KOPT-K1 (cell line): ENCODE measurements around the gene CDKN2AIP.
"Not testable (repeated sequence)": the region's sequence is repeated elsewhere in the genome, so short reads cannot be mapped to it uniquely, and the experiment has no call there.

Source experiments
- H3K27ac ChIP-seq: fragments of 200-600 bp; sonication (generic); 2 replicates; pipeline ENCODE4 v1.5.1; 2016; ENCODE audit warnings: antibody characterized with exemption, mild to moderate bottlenecking, low read depth, low read length; ENCODE audit not compliant: poor library complexity, severe bottlenecking
- H3K36me3 ChIP-seq: fragments of 200-600 bp; sonication (generic); 2 replicates; pipeline ENCODE4 v1.5.1; 2017; ENCODE audit warnings: antibody characterized with exemption, mild to moderate bottlenecking, low read length, moderate library complexity; ENCODE audit not compliant: insufficient read depth
- H3K9me3 ChIP-seq: fragments of 200-600 bp; sonication (generic); 2 replicates; pipeline ENCODE4 v1.5.1; 2017; ENCODE audit warnings: antibody characterized with exemption, low read length, mild to moderate bottlenecking; ENCODE audit not compliant: insufficient read depth, poor library complexity, severe bottlenecking

The CDKN2AIP gene

DNA sequence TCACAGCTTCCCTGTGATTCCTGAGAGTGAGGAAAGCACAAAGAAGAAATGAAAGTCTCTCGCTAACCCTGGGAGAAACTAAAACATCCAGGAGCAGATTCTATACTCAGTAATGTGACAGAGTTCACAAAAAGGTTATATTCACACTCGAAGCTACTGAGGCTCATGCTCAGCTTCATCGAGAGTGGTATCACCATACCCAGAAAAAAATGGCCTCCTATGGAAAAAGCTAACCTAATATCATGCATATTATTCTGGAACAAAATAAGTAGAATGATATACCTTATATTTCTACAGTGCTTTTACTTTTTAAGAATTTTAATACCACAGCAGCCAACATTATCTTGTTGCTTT lies 13.5 kb upstream of the CDKN2AIP start:
- Histone ChIP-seq H3K27ac (peak overlapping the region; percentile 48), H3K36me3 (no peaks in the 10 kb centered on the region), H3K9me3 (no peaks in the 10 kb centered on the region)

DNA sequence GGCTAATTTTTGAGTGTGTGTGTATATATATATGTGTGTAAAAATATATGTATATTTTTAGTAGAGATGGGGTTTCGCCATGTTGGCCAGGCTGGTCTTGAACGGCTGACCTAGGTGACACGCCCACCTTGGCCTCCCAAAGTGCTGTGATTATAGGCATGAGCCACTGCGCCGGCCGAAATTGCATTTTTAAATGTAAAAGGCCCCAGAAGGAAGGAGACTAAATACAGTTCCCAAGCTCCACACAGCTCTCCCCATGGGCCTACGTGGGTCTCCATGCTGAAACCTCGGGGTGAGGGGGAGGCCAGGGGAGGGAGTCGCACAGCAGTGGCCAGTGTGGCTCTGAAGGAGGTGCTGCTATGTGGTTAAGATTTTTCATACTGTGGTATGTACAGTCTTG lies 12.8 kb upstream of the CDKN2AIP start:
- Histone ChIP-seq H3K9me3 (no peaks in the 10 kb centered on the region), H3K36me3 (no peaks in the 10 kb centered on the region), H3K27ac (no peak overlapping the region)

DNA sequence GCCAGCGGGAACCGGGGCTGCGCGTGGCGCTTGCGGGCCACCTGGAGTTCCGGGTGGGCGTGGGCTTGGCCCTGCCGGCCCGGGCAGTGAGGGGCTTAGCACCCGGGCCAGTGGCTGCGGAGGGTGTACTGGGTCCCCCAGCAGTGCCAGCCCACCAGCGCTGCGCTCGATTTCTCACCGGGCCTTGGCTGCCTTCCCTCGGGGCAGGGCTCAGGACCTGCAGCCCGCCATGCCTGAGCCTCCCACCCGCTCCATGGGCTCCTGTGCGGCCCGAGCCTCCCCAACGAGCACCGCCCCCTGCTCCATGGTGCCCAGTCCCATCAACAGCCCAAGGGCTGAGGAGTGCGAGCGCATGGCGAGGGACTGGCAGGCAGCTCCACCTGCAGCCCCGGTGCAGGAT lies 11.3 kb upstream of the CDKN2AIP start:
- H3K27ac ChIP-seq, result not testable (repeated sequence)

DNA sequence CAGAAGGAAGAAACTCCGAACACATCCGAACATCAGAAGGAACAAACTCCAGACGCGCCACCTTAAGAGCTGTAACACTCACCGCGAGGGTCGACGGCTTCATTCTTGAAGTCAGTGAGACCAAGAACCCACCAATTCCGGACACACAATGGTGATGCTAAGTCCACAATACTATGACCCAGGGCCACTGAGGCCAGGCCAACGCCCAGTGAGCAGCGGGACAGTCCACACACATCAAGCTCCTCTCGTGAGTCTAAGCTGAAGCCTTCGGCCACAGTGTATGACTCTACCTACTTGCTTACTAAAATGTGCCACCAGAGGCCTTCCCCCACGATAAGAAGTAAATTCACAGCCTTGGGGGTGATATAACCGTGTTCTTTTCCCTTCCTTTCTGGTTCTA lies 10.2 kb upstream of the CDKN2AIP start:
- Histone ChIP-seq H3K27ac (no peak overlapping the region), H3K9me3 (no peaks in the 10 kb centered on the region), H3K36me3 (no peaks in the 10 kb centered on the region)

More for the DNA sequence above, 11.3 kb upstream of the CDKN2AIP start:
- H3K9me3 ChIP-seq, H3K36me3 ChIP-seq: not testable (repeated sequence)

DNA sequence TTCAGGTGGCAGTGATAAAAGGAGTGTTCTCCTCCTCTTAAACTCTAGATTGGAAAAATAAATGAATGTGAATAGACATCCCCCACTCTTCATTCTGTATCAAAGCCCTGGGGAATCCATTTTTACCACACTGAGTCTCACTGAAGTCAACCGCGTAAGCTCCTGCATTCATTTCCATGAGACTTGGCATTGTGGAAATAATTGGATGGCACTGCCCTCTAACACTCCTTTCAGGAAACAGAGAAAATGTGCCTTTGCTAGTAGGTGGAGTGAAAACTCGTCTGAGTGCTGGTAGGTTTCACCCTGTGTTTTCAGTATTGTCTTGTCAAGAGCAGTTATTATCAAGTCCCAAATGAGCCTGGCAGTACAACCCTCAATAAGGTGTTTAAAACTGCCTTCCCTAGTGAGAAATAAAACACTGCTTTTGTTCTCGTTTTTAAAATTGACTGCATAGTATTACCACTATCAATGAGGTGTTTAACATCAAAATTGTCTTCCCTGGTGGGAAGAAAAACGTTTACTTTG lies 9.7 kb upstream of the CDKN2AIP start:
- Histone ChIP-seq H3K27ac (no peak overlapping the region), H3K9me3 (no peaks in the 10 kb centered on the region)

DNA sequence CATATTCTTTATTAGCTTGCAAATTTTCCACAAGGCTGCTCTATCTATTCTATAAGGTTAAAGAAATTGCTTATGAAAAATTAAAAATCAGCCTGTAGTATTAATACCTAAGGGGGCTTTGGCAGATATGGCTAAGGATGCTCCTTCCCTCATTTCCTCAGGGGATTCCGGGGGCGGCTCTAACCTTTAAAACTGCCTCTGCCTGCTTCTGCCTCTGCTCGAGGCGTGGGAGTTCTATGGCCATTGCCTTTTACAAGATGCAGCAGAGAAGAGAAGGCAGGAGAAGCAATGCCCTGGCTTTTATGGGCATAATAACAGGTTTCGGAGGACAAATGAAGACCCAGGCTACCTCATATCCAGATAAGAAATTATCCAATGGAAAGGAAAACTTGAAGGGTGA lies 8.6 kb upstream of the CDKN2AIP start:
- H3K36me3 ChIP-seq, result no peaks in the 10 kb centered on the region
- no peak overlapping the region for H3K27ac ChIP-seq
- no peaks in the 10 kb centered on the region for H3K9me3 ChIP-seq

More for the DNA sequence above, 9.7 kb upstream of the CDKN2AIP start:
- no peaks in the 10 kb centered on the region for H3K36me3 ChIP-seq

DNA sequence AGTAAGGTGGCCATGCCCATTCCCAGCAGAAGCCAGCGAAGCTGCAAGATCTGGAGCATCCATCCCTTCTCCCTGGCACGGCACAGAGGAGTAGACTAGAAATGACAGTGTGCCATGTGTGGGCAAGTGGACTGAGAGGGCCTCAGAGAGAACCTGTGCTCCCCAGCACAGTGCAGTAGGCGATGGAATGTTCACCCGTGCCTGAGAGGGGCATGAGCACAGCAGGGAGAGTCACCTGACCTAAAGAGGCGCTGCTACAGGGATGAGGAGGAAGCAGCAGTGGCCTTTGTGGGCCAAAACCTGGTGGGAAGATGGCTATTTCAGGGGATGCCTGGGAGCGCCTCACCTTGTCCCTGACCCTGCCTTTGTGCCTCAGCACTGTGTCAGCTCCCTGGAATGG lies 8.0 kb upstream of the CDKN2AIP start:
- no peak overlapping the region for H3K27ac ChIP-seq
- H3K9me3 ChIP-seq, result no peaks in the 10 kb centered on the region
- no peaks in the 10 kb centered on the region for H3K36me3 ChIP-seq

DNA sequence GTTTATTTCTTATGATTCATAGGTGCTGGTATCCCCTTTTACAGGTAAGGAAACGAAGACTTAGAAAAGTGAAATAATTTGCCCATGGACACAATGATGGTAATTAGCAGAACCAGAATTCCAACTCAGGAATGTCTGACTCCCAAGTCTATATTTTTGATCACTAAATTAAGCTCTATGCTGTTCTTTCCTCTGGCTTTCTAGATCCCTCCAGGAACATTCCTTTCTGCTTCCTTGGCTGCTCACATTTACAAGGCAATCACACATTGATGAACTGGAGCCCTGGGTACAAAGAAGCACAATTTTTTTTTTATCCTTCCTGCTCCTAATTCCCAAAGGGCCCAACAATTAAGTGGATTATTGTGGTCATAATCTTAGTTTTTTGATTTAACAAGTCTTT lies 7.0 kb upstream of the CDKN2AIP start:
- Histone ChIP-seq H3K27ac (no peak overlapping the region), H3K36me3 (no peaks in the 10 kb centered on the region), H3K9me3 (no peaks in the 10 kb centered on the region)

DNA sequence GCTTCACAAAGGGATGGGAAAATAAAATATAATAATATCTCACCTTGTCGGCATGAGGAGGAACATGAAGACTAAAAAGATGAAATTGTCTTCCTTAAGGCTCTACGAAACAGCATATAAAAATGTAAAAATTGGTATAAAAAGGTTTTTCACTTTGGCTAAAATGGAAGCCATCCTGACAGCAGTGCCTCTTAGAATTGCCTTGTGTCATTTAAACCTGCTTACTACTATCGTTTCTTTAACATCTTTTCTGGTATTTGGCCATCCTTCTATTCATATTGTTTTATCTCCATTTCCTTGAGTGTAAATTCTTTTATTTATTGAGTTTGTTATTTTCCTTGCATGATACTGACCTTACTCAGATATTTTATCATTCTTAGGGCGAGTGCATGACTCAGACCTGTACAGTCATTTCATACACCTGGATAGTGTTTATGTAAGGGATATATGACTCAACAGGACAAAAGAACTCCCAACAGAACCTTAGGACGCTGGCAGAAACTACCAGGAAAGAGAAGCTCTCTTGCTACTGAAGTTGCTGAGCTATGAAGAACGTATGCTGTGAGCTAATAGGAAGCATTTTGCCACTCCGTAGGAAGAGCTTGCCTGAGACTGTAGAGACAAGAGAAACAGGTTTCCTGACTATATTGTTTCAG lies 5.8 kb upstream of the CDKN2AIP start:
- no peaks in the 10 kb centered on the region for H3K36me3 ChIP-seq
- no peak overlapping the region for H3K27ac ChIP-seq
- no peaks in the 10 kb centered on the region for H3K9me3 ChIP-seq

DNA sequence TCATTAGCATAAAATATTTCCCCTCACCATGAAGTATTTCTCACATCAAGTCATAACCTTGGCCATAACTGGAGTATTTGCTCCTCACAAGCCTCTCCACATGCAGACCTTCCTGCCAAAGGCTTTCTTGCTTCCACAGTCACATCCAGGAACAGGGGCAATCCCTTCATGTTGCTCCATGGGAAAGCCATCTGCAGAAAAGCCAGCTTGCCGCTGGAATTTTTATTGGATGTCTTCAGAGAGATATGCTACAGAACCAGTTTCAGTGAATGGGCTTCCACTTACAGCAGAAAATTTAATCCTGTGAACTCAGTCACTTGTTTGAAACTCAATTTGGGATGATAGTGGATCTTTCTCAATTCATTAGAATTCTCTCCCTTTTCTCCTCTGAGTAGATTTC lies 3.2 kb upstream of the CDKN2AIP start:
- H3K27ac ChIP-seq, result no peak overlapping the region
- H3K36me3 ChIP-seq, result peaks cover 6% of the 10 kb centered on the region
- no peaks in the 10 kb centered on the region for H3K9me3 ChIP-seq

DNA sequence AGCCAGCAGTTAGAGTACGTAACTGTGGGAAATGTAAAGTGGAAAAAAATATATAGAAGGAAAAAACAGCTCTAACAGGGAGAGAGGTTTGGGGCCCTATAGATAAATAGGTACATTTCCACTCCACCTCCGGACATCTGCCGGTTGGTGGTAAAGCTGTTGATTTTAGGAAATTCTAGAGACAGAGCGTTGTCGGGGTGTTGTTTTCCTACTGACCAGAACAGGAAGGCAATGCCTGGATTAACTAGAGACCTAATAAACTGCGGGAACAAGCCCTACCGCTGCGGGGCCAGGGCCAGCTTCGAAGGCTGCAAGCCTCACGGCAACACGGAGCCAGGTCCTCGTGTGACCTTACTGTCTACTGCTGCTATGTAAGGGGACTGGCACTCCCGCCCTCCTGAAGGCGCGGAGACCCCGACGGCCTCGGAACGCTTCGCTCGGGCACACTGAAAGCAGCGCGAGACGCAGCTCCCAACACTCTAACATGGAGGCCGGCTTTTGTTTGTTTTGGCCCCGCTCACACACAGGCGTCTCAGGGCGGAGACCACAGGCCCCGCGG lies 702 bp upstream of the CDKN2AIP start:
- Histone ChIP-seq H3K36me3 (peaks cover 30% of the 10 kb centered on the region), H3K27ac (peak overlapping the region; percentile 96), H3K9me3 (no peaks in the 10 kb centered on the region)

DNA sequence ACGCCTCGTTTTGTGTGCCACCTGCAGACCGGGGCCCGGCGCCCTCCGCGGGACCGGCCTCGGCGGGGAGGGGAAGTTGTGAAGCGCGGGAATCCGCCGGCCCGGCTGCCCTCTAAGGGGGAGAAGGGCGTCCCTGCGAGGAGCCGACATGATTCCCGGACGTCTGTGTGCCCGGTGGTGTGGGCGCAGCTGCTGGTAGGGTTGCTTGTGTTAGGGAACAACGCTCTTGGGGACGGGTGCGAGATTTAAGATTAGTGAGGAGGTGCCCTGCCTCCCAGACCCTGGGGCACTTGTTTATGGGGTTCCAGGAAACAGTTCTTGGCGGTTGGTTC lies 627 bp downstream of the CDKN2AIP start:
- peak overlapping the region; percentile 96 for H3K27ac ChIP-seq
- peaks cover 43% of the 10 kb centered on the region for H3K36me3 ChIP-seq
- H3K9me3 ChIP-seq, result no peaks in the 10 kb centered on the region

DNA sequence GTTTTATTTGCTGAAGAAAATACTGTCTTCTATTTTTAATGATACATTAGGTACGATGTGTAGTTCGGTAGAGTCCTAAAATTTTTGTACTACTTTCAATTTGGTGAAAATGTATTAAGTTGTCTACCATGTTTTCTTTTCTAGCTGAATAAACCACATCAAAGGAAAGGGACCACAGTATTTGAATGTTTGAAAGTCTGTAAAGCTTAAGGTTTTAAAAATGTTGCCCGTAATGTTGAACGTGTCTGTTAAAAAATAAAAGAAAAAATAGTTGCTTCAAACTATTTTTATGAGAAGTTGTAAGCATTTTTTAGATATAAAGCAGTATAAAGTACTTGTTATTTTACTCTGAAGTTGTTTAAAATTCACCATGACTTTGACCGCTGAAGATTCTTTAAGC lies 3.2 kb downstream of the CDKN2AIP start:
- Histone ChIP-seq H3K36me3 (peaks cover 68% of the 10 kb centered on the region), H3K9me3 (no peaks in the 10 kb centered on the region), H3K27ac (peak overlapping the region; percentile 96)

DNA sequence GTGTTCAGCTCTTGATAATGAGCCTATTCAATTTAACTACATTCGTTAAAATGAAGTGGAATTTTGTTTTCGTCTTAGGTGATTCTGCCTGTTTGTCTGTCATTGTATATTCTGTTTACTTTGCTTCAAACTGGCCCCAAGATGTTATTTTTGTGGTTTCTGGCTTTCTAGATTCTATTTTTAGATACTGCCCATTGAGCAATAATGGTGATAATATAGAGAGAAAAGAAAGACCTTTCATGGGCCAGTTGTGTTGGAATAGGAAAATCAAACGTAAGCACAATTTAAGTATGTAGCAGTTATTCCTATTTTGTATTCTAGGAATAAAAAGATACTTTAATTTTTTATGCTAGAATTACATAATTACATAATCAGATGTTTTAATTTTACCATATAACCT lies 4.0 kb downstream of the CDKN2AIP start:
- Histone ChIP-seq H3K27ac (no peak overlapping the region), H3K36me3 (peaks cover 75% of the 10 kb centered on the region), H3K9me3 (no peaks in the 10 kb centered on the region)

DNA sequence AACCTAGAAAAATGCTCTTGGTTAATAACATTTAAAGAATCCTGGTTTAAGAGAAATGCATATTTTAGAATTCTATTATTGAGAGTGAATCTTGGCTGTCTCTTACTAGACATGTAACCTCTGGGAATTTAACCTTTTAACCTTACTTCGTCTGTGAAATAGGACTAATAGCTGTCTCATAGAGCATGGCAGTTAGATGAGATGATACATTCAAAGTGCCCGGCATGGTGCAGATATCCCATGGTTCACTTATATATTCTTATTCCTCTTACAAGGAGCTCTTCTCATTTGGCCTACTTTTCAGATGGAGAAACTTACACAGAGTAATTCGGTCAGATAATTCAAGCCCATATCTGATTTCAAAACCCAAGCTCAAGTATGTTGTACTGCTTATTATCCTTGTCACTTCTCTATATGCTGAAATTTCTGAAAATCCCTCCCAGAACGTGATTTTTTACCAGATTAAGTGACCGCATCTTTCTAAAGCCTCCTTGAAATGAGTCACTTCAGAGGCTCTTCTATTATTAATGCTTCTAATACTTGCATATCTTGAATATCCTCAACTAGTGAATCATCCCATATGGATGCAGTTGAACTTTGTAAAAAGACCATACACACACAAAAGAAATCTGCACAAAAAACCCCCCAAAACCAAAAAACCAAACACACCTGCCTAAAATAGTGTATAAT lies 4.9 kb downstream of the CDKN2AIP start:
- Histone ChIP-seq H3K36me3 (peaks cover 81% of the 10 kb centered on the region), H3K9me3 (no peaks in the 10 kb centered on the region)

DNA sequence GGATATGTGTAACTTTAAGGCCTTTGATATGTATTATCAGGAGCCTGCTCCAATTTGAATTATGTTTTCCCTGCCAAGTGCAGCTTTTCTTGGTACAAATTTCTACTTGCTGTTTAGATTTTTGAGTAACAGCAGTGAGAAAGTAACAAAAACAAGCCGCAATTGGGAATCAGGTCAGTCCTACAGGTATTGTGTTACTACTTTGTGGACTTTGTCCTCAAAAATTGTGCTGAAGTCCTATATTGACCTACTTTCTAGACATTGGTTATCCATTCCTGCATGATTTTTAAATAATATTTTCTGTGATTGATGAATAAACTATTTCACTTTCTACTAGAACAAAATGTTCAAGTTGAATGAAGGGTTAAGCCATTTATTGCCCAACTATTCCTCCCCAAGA lies 5.7 kb downstream of the CDKN2AIP start:
- Histone ChIP-seq H3K27ac (no peak overlapping the region), H3K36me3 (peaks cover 87% of the 10 kb centered on the region), H3K9me3 (no peaks in the 10 kb centered on the region)

More for the DNA sequence above, 4.9 kb downstream of the CDKN2AIP start:
- H3K27ac ChIP-seq, result no peak overlapping the region
